ENCODE results near the gene PERM1. TPM values are rescaled to one million over a fixed set of nuclear protein-coding genes. Genes with fewer than 3 reads are reported as not detected.
A peak's percentile ranks its signal among the peaks of the same experiment; 100 is the strongest.

Gene PERM1
- total and polyA plus RNA-seq, 4 donors = under 0.01 to 0.06 TPM; not detected in 2

DNA sequence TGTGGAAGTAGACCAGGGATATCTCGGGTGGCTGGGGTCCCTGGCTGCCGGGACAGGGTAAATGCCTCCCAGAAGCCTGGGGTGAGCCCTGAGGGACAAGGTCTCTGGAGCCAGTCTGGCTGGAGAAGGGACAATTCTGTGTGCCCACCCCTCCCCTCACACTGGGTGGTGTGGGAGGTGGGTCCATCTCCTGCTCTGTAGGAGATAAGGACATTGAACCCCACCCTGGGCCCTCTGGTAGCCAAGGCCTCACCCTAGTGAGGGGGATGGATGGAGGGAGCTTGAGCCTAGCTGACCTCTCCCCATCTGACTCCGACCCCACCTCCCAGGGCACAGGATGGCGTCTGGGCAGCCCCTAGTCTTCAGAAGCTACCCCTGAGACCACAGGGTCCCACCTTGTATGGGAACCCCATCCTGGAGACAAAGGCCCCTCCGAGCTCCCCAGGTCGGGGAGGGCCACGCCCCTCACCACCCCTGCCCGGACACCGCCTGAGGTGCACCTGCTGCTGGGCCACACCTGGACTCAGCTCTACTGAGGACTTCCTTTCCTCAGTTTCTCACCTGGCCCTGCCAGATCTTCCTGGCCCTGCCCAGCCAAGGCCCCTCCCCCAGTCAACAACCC is 42.4 kb upstream of the PERM1 start:
- 89% methylated on average over 9 of the region's 9 CpGs for WGBS
- Histone ChIP-seq H3K9ac (ENCODE audit: low read depth in 1 of 2, low read length in 2 of 2) (no peak overlapping the region), H3K4me3 (ENCODE audit: low read depth in 1 of 3, low read length in 3 of 3) (no peak overlapping the region), H3K4me1 (ENCODE audit: control insufficient read depth in 4 of 4, insufficient read depth in 4 of 4, low read length in 3 of 4) (peaks cover 0 to 7% (median 4%) of the 10 kb centered on the region in 4 donors), H3K27me3 (ENCODE audit: control insufficient read depth in 4 of 4, insufficient read depth in 4 of 4, low read length in 3 of 4) (no peaks in the 10 kb centered on the region), H3K9me3 (ENCODE audit: control insufficient read depth in 4 of 4, low read length in 3 of 4) (no peaks in the 10 kb centered on the region), H3K27ac (ENCODE audit: low read depth in 1 of 2, low read length in 2 of 2) (no peak overlapping the region), H3K36me3 (ENCODE audit: control insufficient read depth in 4 of 4, insufficient read depth in 3 of 4, low read depth in 1 of 4, low read length in 3 of 4) (no peaks in the 10 kb centered on the region)
- no peak for TF ChIP-seq SP1 (IDR thresholded peaks at IDR 0.05)
- TF ChIP-seq, protein P1, sequence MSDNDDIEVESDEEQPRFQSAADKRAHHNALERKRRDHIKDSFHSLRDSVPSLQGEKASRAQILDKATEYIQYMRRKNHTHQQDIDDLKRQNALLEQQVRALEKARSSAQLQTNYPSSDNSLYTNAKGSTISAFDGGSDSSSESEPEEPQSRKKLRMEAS (IDR thresholded peaks at IDR 0.05) = no peak
- TF ChIP-seq RAD21 (IDR thresholded peaks at IDR 0.05) = no peak
- no peak for TF ChIP-seq NR2F2 (IDR thresholded peaks at IDR 0.05)
- TF ChIP-seq, protein P2, sequence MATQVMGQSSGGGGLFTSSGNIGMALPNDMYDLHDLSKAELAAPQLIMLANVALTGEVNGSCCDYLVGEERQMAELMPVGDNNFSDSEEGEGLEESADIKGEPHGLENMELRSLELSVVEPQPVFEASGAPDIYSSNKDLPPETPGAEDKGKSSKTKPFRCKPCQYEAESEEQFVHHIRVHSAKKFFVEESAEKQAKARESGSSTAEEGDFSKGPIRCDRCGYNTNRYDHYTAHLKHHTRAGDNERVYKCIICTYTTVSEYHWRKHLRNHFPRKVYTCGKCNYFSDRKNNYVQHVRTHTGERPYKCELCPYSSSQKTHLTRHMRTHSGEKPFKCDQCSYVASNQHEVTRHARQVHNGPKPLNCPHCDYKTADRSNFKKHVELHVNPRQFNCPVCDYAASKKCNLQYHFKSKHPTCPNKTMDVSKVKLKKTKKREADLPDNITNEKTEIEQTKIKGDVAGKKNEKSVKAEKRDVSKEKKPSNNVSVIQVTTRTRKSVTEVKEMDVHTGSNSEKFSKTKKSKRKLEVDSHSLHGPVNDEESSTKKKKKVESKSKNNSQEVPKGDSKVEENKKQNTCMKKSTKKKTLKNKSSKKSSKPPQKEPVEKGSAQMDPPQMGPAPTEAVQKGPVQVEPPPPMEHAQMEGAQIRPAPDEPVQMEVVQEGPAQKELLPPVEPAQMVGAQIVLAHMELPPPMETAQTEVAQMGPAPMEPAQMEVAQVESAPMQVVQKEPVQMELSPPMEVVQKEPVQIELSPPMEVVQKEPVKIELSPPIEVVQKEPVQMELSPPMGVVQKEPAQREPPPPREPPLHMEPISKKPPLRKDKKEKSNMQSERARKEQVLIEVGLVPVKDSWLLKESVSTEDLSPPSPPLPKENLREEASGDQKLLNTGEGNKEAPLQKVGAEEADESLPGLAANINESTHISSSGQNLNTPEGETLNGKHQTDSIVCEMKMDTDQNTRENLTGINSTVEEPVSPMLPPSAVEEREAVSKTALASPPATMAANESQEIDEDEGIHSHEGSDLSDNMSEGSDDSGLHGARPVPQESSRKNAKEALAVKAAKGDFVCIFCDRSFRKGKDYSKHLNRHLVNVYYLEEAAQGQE (IDR thresholded peaks at IDR 0.05) = no peak
- DNase-seq (ENCODE audit: low spot score) = peak; percentile 61

DNA sequence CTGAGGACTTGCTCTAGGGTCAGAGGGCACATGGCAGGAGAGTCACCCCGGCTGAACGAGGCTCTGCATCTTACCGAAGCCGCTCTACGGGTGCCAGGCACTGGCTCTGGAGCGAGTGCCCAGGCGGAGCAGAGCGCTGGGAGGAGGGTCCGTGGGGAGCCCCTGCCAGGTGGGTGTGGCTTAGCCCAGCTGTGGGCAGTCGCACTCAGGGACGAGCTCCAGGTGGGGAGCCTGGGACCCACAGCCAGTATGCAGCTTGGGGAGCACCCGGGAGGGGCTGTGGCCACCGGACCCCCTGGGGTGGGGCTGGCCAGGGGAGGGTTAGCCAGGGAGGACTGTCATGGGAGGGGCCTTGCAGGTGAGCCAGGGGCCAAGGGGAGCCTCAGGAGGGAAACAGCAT is 41.8 kb upstream of the PERM1 start:
- no peak overlapping the region for H3K9ac ChIP-seq (ENCODE audit: low read depth in 1 of 2, low read length in 2 of 2)
- WGBS = 78% methylated on average over 13 of the region's 13 CpGs
- TF ChIP-seq, protein P3, sequence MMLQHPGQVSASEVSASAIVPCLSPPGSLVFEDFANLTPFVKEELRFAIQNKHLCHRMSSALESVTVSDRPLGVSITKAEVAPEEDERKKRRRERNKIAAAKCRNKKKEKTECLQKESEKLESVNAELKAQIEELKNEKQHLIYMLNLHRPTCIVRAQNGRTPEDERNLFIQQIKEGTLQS (IDR thresholded peaks at IDR 0.05) = no peak
- TF ChIP-seq FOXA2 (IDR thresholded peaks at IDR 0.05) = no peak
- TF ChIP-seq, protein P4, sequence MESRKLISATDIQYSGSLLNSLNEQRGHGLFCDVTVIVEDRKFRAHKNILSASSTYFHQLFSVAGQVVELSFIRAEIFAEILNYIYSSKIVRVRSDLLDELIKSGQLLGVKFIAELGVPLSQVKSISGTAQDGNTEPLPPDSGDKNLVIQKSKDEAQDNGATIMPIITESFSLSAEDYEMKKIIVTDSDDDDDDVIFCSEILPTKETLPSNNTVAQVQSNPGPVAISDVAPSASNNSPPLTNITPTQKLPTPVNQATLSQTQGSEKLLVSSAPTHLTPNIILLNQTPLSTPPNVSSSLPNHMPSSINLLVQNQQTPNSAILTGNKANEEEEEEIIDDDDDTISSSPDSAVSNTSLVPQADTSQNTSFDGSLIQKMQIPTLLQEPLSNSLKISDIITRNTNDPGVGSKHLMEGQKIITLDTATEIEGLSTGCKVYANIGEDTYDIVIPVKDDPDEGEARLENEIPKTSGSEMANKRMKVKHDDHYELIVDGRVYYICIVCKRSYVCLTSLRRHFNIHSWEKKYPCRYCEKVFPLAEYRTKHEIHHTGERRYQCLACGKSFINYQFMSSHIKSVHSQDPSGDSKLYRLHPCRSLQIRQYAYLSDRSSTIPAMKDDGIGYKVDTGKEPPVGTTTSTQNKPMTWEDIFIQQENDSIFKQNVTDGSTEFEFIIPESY (IDR thresholded peaks at IDR 0.05) = no peak

DNA sequence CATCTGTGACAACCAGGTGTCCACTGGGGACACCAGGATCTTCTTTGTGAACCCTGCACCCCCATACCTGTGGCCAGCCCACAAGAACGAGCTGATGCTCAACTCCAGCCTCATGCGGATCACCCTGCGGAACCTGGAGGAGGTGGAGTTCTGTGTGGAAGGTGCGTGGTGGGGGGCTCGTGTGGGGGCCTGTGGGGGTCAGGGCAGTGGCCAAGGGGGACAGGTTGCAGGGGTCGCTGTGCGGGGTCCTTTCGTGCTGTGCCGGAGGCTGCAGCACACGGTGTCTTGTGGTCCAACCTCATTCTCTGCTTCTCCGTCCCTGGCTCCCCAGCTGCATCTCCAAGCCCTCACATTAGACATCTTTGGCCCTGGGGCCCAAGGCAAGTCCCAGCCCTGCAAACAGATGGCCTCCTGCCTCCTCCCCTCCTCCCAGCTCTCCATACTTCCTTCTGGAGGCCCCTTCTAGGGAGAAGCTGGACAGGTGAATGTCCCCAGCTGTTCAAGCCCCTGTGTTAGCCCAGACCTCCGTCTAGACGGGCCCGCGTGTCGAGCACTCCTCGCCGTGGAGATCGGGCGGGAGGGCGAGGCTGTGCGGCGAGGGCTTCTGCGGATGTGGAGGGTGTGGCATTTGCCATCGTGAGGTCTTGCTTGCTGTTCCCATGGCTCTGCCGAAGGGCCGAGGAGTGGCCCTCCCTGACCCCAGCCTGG is 40.6 kb upstream of the PERM1 start:
- peak; percentile 50 for DNase-seq (ENCODE audit: low spot score)
- H3K9me3 ChIP-seq (ENCODE audit: control insufficient read depth in 4 of 4, low read length in 3 of 4) = no peaks in the 10 kb centered on the region
- no peak overlapping the region for H3K4me3 ChIP-seq (ENCODE audit: low read depth in 1 of 3, low read length in 3 of 3)
- no peak overlapping the region for H3K27ac ChIP-seq (ENCODE audit: low read depth in 1 of 2, low read length in 2 of 2)
- TF ChIP-seq HNF4G (IDR thresholded peaks at IDR 0.05) (no peak), SP1 (IDR thresholded peaks at IDR 0.05) (no peak), RXRA (IDR thresholded peaks at IDR 0.05) (no peak)
- TF ChIP-seq, protein P4 (IDR thresholded peaks at IDR 0.05) = no peak
- TF ChIP-seq, protein P5, sequence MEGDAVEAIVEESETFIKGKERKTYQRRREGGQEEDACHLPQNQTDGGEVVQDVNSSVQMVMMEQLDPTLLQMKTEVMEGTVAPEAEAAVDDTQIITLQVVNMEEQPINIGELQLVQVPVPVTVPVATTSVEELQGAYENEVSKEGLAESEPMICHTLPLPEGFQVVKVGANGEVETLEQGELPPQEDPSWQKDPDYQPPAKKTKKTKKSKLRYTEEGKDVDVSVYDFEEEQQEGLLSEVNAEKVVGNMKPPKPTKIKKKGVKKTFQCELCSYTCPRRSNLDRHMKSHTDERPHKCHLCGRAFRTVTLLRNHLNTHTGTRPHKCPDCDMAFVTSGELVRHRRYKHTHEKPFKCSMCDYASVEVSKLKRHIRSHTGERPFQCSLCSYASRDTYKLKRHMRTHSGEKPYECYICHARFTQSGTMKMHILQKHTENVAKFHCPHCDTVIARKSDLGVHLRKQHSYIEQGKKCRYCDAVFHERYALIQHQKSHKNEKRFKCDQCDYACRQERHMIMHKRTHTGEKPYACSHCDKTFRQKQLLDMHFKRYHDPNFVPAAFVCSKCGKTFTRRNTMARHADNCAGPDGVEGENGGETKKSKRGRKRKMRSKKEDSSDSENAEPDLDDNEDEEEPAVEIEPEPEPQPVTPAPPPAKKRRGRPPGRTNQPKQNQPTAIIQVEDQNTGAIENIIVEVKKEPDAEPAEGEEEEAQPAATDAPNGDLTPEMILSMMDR (IDR thresholded peaks at IDR 0.05; ENCODE audit: low read depth, low read length, missing input control) = no peak
- H3K36me3 ChIP-seq (ENCODE audit: control insufficient read depth in 4 of 4, insufficient read depth in 3 of 4, low read depth in 1 of 4, low read length in 3 of 4) = no peaks in the 10 kb centered on the region
- WGBS = 89% methylated on average over 27 of the region's 27 CpGs
- H3K9ac ChIP-seq (ENCODE audit: low read depth in 1 of 2, low read length in 2 of 2) = no peak overlapping the region
- no peaks in the 10 kb centered on the region for H3K27me3 ChIP-seq (ENCODE audit: control insufficient read depth in 4 of 4, insufficient read depth in 4 of 4, low read length in 3 of 4)
- peaks cover 3 to 10% (median 7%) of the 10 kb centered on the region in 4 donors for H3K4me1 ChIP-seq (ENCODE audit: control insufficient read depth in 4 of 4, insufficient read depth in 4 of 4, low read length in 3 of 4)

More for the DNA sequence above, 41.8 kb upstream of the PERM1 start:
- no peaks in the 10 kb centered on the region for H3K27me3 ChIP-seq (ENCODE audit: control insufficient read depth in 4 of 4, insufficient read depth in 4 of 4, low read length in 3 of 4)
- no peak for DNase-seq (ENCODE audit: low spot score)
- peaks cover 3 to 10% (median 7%) of the 10 kb centered on the region in 4 donors for H3K4me1 ChIP-seq (ENCODE audit: control insufficient read depth in 4 of 4, insufficient read depth in 4 of 4, low read length in 3 of 4)
- no peak overlapping the region for H3K27ac ChIP-seq (ENCODE audit: low read depth in 1 of 2, low read length in 2 of 2)
- H3K36me3 ChIP-seq (ENCODE audit: control insufficient read depth in 4 of 4, insufficient read depth in 3 of 4, low read depth in 1 of 4, low read length in 3 of 4) = no peaks in the 10 kb centered on the region
- H3K4me3 ChIP-seq (ENCODE audit: low read depth in 1 of 3, low read length in 3 of 3) = no peak overlapping the region
- no peaks in the 10 kb centered on the region for H3K9me3 ChIP-seq (ENCODE audit: control insufficient read depth in 4 of 4, low read length in 3 of 4)

Measured in liver (tissue), 9 donors.